Measurements from ENCODE around the gene MEF2D.

- no peak for TF ChIP-seq YY1 (IDR thresholded peaks at IDR 0.05; ENCODE audit: insufficient read depth, insufficient read length)
- TF ChIP-seq SUZ12 (IDR thresholded peaks at IDR 0.05; ENCODE audit: extremely low read depth, insufficient read depth, insufficient read length) = no peak
- no peak for TF ChIP-seq ZNF274 (IDR thresholded peaks at IDR 0.05; ENCODE audit: low read depth, low read length)
Observed at GRCh38 chr1:156499194-156499841, 1.3 kb downstream of the MEF2D start.

All from NT2/D1 (cell line).